Activated gamma-delta T cell treated with Interleukin-2 at 50 U/mL for 16 hours (primary cell): Measurements from ENCODE around the gene MAPK1IP1L.
A peak's percentile ranks its signal among the peaks of the same experiment; 100 is the strongest.

Source experiments
- DNase-seq: peaks from one replicate; pipeline ENCODE4 v3.0.0-alpha.2; 2020

Gene MAPK1IP1L

DNA sequence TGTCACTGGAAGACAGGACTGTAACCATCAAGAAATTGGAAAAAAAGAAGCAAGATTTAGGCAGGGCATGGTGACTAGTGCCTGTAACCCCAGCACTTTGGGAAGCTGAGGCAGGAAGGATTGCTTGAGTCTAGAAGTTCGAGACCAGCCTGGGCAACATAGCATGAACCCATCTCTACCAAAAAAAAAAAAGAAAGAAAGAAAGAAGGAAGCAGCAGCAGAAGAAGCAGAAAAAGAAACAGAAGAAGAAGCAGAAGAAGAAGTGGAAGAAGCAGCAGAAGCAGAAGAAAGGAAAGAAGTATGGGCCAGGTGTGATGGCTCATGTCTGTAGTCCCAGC, 47.1 kb downstream of the MAPK1IP1L start:
- DNase-seq = no peak

DNA sequence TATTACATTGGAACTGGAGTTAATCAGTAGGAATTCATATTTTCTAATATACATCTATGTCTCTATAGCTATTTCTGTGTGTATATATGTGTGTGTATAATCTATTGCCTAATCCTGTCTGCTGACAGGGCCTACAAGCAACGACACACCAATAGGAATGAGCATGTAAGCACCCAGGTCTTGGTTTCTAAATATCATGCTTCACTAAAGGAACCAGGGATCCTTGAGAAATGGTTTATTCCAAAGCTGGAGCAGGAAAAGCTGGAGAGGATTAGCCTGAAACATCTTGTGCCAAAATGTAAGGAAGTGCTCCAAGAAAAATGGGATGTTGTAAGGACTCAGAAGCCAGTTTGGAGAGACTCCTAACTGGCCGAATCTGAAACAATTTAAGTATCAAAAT, 48.3 kb downstream of the MAPK1IP1L start:
- DNase-seq = no peak

DNA sequence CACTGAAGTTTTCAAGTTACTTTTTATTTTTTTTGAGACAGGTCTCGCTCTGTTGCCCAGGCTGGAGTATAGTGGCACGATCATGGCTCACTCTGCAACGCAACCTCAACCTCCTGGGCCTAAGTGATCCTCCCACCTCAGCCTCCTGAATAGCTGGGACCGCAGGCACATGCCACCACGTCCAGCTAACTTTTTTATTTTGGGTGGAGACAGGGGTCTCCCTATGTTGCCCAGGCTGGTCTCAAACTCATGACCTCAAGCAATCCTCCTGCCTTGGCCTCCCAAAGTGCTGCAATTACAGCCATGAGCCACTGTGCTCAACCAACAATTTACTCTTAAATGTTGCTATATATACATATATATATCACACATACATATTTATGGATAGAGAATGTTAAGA, 50.3 kb downstream of the MAPK1IP1L start:
- no peak for DNase-seq

DNA sequence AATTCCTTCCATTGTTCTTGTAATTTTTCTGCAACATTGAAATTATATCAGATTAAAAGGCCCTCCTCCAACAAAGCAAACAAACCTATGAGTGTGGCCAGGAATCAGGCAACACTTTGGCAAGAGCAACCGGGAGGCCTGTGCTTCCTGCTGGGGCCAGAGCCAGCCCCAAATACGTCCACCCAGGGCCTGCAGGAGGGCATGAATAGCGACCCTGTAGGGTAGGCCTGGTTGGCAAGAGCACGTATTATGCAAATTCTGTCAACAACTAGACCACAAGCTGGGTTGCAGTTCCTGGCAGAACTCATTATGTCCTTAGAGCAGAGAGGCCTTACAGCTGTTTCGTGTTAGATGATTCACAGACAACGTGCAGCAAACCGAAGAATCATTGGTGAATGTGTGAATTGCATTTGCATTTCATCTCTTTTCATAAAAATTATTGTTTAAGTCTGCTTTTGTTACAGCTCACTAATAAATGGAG, 50.7 kb downstream of the MAPK1IP1L start:
- peak; percentile 48 for DNase-seq

DNA sequence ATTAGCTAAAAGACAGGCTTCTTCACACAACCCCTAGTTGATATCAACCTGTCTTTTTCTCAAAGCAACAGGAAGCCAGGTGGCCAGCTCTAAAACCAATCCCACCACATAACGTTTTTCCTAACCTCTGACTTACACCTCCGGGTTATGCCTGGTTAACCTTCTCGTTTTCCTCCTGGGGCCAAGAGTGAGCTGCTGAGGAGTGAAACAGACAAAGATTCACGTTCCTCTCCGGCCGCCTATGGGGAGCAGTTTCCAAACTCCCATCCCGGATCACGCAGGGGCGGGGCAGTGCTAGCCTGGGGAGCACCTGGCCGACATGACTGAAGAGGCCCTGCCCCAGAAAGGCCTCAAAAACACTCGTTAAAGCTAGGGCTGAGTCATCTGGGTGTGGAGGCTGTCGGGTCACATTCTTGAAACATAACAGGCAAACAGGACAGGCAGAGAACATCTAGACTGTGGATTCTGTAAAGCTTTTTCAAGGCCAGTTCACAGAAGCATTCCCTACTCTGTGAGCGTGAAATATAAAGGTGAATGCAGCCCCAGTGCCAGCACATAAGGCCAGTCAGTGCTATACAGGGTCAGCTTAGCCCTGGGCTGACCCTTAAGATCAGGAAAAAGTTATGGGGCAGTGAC, 51.7 kb downstream of the MAPK1IP1L start:
- DNase-seq = peak; percentile 58

DNA sequence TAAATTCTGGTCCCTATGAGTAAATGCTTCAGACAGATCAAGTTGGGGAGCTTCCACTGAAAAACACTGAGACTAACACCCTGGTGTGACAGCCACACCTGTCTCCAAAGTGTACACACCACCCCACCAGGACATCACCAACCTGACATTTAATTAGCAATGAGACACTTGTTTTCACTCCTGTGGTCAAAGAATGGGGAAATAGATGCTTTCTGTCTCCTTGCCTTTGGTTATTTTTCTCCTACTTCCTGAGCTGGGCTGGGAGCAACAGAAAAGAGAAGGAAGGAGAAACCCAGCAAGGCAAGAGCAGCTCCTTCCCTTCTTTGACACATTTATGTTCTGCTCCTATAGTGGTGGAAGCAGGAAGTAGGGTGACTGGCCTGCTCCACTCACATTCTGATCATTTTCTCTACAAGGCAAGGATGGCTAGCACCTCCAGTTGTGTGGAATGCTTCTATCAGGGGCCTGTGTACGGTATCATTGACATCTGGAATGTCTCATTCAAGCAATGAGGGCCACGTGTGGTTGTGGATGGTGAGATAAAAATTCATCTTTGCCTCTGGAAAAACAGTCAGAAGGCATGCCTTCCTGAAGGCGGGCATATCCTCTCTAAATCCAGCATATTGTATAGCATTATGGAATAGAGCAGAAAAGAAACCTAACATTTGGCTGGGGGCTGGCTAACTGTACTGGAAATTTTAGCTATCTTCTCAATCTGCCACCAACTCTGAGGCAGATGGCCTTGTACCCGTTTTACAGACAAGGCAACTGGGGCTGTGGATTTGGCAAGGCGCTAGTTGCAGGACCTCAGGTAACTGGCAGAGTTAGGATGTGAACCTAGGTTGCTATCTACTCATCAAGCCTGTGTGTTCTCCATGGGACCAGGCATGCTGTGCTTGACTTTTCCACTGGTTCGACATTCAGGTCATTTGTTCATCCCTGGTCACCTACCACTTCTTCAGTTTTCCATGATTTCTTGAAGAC, 52.8 kb downstream of the MAPK1IP1L start:
- DNase-seq = no peak

DNA sequence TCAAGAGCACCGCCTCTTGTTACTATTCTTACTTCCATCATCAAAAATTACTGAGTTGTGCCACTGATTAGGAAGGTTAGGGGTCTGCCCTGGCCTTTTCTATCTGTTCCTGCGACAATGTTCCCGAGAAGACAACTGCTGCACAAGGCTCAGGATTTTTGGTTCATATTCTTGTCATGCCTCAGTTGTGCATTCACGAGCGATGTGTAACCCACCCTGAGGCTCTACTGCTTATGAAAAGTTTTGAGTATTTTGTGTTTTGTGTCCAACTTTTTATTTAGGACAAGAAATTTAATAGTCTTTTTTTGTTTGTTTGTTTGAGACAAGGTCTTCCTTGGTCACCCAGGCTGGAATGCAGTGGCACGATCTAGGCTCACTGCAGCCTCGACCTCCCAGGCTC, 54.5 kb downstream of the MAPK1IP1L start:
- no peak for DNase-seq

DNA sequence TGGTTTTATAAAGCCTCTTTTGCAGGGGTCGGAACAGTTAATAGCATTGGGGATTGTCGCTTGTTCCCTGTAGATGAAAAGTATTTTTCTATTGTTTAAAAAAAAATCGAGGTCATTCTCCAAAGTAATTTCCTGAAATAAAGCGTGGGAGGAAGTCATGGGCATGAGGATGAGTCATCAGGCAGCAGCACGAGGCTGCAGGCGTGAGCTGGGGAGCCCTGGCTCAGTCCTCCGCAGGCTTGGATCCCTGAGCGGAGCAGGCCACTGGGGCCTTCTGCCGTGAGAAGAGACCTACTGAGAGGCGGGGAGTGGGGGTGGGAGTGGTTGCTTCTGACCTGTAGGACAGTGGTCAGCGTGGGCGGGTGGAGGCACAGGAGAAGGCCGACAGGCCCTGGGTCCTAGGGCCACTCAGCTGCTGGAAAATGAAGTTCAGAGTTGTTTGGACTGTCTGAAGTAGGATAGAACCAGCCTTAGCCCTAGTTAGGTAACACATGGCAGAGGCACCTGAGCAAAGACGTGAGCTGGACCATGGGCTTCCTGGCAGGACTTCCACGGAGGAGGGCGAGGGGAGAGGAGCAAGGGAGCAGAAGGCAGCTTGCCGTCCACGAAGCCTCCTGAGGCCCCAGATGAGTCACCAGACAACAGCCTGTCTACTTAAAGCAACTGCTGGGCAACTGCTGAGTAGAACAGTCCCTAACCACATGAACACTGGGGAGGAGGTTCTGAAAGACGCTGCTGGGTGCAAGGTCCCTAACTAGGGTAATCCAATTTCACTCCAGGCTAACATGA, 56.5 kb downstream of the MAPK1IP1L start:
- DNase-seq = no peak

DNA sequence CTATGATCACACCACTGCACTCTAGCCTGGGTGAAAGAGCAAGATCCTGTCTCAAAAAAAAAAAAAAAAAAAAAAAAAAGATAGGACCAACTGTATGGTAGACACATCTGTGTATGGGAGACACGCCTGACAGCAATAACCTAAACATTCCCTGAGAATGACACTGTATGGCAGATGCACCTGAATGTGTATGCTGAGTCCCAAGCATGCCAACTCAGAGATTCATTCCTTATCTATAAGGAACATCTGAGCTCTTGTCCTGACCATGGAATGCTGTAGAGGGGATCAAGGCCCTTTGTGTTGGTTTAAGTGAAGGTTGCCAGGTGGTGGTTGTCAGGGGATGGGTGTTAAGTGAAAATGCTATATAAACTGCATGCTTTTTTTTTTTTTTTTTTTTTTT, 58.4 kb downstream of the MAPK1IP1L start:
- DNase-seq = no peak

DNA sequence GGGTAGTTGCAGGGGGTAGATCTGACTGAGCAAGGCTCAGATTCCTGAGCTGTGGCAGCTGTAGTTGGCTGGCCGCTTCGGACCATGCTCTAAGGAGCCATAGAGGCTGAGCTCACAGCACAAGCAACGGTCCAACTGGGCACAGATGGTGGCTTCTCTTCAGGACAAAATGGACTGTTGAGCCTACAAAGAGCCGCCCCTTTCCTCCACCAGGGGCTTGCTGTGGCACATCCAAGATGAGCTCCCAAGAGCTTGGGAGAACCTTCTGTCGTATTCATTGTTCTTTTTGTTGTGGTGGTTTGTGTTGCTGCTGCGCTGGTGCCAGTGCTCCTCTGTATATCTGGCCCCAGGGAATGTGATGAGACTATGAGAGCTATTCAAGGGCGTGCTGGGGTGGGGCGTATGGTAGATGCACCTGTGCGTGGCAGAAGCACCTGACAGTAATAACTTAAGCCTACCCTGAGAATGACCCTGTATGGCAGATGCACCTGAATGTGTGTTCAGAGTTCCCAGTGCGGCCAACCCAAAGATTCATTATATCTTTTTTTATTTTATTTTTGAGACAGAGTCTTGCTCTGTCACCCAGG, 59.8 kb downstream of the MAPK1IP1L start:
- no peak for DNase-seq

DNA sequence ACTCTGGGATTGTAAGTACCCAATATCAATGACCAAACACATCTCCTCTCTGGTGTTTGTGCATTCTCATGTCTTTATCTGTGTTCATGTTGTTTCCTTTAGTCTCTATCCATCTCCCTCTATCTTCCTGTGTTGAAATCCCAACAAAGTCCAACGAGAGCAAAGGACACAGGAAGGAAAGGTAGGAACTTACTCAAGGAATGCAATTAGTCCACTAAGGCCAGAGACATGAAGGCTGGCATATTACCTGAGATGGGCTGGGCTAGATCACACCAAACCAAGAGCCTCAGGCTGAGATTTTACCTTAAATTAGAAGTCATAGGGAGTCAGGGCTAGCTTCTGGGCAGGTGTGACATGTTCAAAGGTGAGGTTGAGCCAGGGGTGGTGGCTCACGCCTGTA, 63.3 kb downstream of the MAPK1IP1L start:
- DNase-seq = no peak

DNA sequence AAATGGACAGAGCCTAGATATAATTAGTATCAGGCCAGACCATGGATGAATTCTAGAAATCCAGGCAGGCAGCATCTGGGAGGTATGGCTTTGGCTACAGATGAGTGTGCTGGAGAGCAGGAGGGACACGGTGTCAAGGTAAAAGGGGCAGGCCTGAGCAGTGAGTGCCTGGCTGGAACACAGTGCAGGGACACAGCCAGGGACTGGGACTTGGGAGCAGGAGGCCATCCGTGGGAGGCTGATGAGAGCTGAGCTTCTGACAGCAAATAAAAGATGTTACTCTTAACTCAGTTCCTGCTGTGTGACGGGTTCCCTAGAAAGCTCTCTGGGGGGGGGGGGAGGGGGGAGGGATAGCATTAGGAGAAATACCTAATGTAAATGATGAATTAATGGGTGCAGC, 64.0 kb downstream of the MAPK1IP1L start:
- no peak for DNase-seq

DNA sequence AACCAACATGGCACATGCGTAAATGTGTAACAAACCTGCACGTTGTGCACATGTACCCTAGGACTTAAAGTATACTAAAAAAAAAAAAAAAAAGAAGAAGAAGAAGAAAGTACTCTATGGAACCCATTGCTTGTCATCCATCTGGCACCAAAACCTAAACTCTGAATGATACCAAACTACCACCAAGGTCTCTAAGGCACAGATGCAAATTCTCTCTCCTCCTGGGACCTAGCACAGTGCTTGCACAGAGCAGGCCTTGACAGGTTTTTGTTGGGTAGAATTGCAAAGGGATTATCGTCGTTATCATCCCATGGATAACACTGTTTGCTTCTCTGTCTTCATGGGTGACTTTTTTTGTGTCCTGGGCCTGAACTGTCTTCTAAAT, 64.4 kb downstream of the MAPK1IP1L start:
- no peak for DNase-seq

DNA sequence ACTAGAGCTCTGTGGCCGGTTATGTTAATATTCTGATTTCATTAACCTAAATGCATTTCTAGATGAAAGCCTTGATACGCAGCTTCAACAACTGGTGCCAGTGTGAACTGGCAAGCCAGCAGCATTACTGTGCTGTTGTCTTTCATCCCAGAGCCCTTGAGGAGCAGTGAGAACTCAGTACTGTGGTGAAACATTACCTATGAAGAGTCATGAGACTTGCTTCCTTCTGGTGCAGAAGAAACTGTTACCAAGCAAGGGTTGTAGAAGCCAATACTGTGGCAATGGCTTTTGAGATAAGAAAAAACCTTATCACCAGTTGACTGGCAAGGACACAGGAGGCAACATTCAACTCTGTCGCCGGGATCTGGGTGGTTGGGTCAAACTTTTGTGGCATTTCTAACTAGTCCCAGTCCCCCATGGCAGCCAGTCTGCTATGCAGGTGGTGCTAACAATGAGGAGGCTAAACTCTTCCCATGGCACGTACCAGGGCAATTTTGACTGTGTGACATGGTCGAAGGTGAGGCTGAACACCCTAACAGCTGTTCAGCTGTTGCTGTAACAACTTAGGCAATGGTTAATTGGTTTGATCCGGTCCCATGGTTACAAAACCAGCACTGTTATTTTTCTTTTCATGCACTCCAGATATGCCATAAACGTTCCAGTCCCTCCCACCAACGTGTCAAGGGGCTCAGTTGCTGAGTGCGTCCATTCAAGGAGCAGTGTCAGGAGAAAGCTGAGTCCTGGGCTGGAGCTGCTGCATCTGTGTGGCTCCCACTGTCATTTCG, 65.0 kb downstream of the MAPK1IP1L start:
- no peak for DNase-seq

DNA sequence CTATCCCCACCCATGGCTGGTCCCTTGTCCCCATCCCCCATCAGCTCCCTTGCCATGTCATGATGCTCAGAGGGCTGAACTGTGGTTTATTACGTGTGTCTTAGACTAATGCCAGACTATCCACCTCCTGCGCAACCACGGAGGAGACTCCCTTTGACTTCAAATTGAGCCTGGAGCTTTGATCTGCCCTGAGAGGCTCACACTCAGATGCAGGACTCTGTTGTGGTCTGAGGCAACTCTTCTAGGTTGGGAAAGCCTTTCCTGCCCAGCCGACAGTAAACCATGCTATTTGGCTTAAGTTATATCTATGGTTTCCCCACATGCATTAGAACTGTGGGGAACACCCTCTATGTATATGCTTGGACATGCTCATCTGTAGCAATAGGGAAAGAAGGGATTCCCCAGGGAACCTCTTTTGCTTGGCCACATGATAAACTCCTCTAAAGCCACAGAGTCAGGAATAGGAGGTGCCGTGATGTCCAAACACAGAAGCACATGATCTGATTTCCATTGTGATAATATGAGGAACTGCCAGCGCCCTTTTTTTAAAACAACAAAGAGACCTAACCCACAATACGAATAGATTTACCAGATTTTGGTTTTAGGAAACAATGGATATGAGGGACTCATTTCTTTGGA, 66.5 kb downstream of the MAPK1IP1L start:
- DNase-seq = no peak

DNA sequence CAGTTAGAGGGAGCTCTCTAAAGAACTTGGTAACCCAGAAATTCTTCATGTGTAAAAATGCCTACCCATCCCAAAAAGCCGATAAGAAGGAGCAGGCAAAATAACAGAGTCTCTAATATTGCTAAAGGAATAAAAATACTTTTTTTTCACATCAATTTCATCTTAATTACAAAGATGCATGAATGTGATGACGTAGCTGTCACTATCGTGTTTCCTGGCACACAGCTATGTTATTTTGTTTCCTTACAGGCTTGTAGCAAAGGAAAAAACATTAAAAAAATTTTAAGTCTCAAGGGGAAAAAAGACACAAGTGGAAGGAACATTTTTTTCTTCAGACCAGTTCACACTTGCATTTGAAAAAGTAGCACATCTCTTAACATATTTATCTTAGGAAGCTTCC, 67.3 kb downstream of the MAPK1IP1L start:
- DNase-seq = no peak
